Thoracic aorta (tissue), 2 donors: Measurements from ENCODE around the gene DNAL4. TPM values are rescaled to one million over a fixed set of nuclear protein-coding genes. Genes with fewer than 3 reads are reported as not detected.
"Not testable (repeated sequence)": the region's sequence is repeated elsewhere in the genome, so short reads cannot be mapped to it uniquely, and the experiment has no call there.

Experiments
- ATAC-seq: fragments of 150-250 bp; one replicate; pipeline ENCODE4 v1.8.0; 2017; ENCODE audit warnings: low read depth; ENCODE audit not compliant: insufficient number of reproducible peaks, low FRiP score
- DNase-seq: peaks from one replicate; pipeline ENCODE4 v3.0.0-alpha.2; 2020; ENCODE audit warnings: low spot score
- H3K27ac ChIP-seq, 2 donors: fragments of 200-600 bp; sonication (generic); 1 replicate in 1 of 2; 2 replicates in 1 of 2; pipeline ENCODE4 v1.5.1; 2016; ENCODE audit warnings: mild to moderate bottlenecking in 2 of 2, moderate library complexity in 2 of 2
- H3K27me3 ChIP-seq: fragments of 200-600 bp; sonication (generic); replicated peaks from 2 replicates; pipeline ENCODE4 v1.6.0; 2016; ENCODE audit warnings: mild to moderate bottlenecking; ENCODE audit not compliant: insufficient read depth
- H3K36me3 ChIP-seq: fragments of 200-600 bp; sonication (generic); one replicate; pipeline ENCODE4 v1.5.1; 2016
- H3K4me1 ChIP-seq, 2 donors: fragments of 200-600 bp; sonication (generic); 1 replicate in 1 of 2; 2 replicates in 1 of 2; pipeline versions ENCODE4 v1.5.1 to v1.6.0; 2016; ENCODE audit warnings: low read depth in 2 of 2, mild to moderate bottlenecking in 1 of 2; ENCODE audit not compliant: control insufficient read depth in 1 of 2
- H3K4me3 ChIP-seq: fragments of 200-600 bp; sonication (generic); 2 replicates; pipeline ENCODE4 v1.5.1; 2016; ENCODE audit warnings: mild to moderate bottlenecking
- H3K9me3 ChIP-seq: fragments of 200-600 bp; sonication (generic); 2 replicates; pipeline ENCODE4 v1.5.1; 2016
- total RNA-seq, 2 donors: library from RNA; depleted of rRNA; stranded (reverse); fragments of >200 nt; gene quantifications; one replicate each; pipeline versions ENCODE4 v1.1.0 to v1.2.3, GENCODE V29; 2016
- TF ChIP-seq, protein P1 (sequence below): fragments of 200-600 bp; sonication (generic); IDR thresholded peaks from one replicate; pipeline ENCODE4 v1.5.1; 2019; ENCODE audit warnings: antibody characterized with exemption

DNAL4 gene
- total RNA-seq, 2 donors from 2014 or later, result 9.5 to 20.8 TPM

DNA sequence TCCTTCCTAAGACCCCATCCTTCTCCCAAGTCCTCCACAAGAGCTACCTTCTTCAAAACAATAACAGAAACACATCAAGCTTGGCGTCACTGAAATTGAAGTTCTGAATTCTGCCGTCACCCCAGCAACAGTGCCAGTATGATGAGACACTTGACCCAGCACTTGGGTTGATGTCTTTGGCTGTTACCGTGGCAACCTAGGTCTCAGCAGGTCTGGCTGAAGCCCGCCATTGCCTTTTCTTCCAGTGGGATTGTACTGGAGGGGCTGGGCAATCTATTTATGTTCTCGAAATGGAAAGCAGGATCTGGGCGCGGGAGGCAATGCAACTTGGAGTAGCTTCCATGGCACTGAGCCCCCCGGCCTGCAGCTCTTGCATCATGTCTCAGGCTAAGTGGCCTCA is 26.1 kb upstream of the DNAL4 start:
- H3K36me3 ChIP-seq, result no peaks in the 10 kb centered on the region
- H3K27me3 ChIP-seq, result no peaks in the 10 kb centered on the region
- H3K4me1 ChIP-seq, result no peaks in the 10 kb centered on the region
- no peak for ATAC-seq
- H3K9me3 ChIP-seq, result no peaks in the 10 kb centered on the region
- no peak overlapping the region for H3K4me3 ChIP-seq
- no peak for DNase-seq
- TF ChIP-seq, protein P1, sequence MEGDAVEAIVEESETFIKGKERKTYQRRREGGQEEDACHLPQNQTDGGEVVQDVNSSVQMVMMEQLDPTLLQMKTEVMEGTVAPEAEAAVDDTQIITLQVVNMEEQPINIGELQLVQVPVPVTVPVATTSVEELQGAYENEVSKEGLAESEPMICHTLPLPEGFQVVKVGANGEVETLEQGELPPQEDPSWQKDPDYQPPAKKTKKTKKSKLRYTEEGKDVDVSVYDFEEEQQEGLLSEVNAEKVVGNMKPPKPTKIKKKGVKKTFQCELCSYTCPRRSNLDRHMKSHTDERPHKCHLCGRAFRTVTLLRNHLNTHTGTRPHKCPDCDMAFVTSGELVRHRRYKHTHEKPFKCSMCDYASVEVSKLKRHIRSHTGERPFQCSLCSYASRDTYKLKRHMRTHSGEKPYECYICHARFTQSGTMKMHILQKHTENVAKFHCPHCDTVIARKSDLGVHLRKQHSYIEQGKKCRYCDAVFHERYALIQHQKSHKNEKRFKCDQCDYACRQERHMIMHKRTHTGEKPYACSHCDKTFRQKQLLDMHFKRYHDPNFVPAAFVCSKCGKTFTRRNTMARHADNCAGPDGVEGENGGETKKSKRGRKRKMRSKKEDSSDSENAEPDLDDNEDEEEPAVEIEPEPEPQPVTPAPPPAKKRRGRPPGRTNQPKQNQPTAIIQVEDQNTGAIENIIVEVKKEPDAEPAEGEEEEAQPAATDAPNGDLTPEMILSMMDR, result no peak
- H3K27ac ChIP-seq, result no peak overlapping the region

DNA sequence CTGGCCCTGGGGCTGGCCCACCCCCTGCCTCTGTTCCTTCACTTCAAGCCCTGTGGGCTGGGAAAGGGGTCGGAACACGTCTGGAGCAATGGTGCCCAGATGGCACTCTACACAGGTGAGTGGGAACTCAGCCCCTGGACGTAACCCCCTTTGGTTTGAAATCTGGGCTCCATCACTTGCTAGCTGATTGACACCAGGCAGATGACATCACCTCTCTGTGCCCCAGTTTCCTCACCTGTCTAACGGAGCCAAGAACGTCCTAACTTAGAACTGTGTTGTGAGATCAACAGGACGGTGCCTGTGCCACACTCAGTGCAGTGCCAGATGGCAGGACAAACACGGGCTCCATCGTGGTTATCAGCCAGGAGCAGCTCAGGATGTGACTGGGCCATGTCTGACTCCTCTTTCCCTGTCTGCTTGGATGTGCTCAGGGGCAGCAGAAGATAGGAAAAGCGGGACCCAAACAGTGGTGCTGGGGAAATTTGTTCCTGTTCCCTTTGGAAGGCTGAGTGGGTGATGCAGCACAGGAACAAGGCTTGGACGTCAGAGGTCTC is 25.5 kb upstream of the DNAL4 start:
- H3K27me3 ChIP-seq, result no peaks in the 10 kb centered on the region
- H3K36me3 ChIP-seq, result no peaks in the 10 kb centered on the region
- H3K27ac ChIP-seq, result no peak overlapping the region
- TF ChIP-seq, protein P1, result no peak
- H3K4me3 ChIP-seq, result no peak overlapping the region
- DNase-seq (no peak), ATAC-seq (no peak)
- no peaks in the 10 kb centered on the region for H3K4me1 ChIP-seq
- no peaks in the 10 kb centered on the region for H3K9me3 ChIP-seq

DNA sequence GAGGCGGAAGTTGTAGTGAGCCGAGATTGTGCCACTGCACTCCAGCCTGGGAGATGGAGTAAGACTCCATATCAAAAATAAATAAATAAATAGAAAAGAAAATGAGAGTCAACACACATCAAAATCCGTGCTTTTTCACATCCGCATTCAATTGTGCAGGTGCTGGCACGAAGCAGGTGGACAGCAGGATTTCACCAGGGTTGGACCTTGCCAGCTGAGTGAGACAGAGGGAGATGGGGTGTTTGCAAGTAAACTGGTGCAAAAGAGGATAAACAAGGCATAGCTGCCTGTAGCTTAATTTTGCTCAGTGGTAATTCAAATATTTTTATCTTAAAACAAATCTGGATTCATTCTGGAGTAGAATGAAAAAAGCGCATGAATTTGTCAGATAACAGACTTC is 23.3 kb upstream of the DNAL4 start:
- H3K4me1 ChIP-seq, result no peaks in the 10 kb centered on the region
- no peaks in the 10 kb centered on the region for H3K27me3 ChIP-seq
- H3K4me3 ChIP-seq, result no peak overlapping the region
- H3K27ac ChIP-seq, result no peak overlapping the region
- ATAC-seq (no peak), DNase-seq (no peak)
- H3K36me3 ChIP-seq, result no peaks in the 10 kb centered on the region
- no peaks in the 10 kb centered on the region for H3K9me3 ChIP-seq
- TF ChIP-seq, protein P1, result no peak

DNA sequence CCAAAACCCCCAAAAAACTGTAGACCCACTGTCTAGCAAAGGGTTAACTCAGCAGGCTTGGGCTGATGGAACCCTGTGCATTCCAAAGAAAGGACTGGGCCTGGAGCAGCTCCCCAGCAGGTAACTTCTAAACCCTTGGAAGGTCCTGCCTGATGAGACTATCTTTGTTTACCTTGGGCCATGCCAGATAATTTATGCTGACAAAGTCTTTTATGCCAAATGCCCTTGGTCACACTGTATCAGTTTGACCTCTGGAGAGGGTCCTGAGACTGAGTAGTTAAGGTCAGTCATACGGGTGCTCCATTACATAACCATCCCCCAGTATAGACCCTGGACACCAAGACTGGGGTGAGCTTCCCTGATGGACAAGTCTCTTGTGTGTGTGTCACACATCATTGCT is 21.9 kb upstream of the DNAL4 start:
- H3K36me3 ChIP-seq, result no peaks in the 10 kb centered on the region
- no peak for ATAC-seq
- H3K27ac ChIP-seq, result no peak overlapping the region
- DNase-seq, result no peak
- no peak overlapping the region for H3K4me3 ChIP-seq
- H3K4me1 ChIP-seq, result no peaks in the 10 kb centered on the region
- TF ChIP-seq, protein P1, result no peak
- no peaks in the 10 kb centered on the region for H3K9me3 ChIP-seq
- no peaks in the 10 kb centered on the region for H3K27me3 ChIP-seq

DNA sequence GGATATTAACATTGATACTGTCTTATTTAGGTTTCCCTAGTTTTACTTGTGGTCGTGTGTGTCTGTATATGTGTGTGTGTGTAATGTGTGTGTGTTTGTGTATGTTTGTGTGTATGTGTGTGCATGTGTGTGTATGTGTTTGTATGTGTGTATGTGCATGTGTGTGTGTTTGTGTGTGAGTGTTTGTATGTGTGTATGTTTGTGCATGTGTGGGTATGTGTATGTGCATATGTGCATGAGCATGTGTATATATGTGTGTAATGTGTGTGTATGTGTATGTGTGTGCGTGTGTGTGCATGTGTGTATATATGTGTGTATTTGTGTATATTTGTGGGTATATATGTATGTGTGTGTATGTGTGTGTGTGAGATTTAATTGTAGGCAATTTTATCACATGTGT is 17.3 kb upstream of the DNAL4 start:
- Histone ChIP-seq H3K36me3 (no peaks in the 10 kb centered on the region), H3K27me3 (no peaks in the 10 kb centered on the region), H3K27ac (no peak overlapping the region), H3K9me3 (no peaks in the 10 kb centered on the region), H3K4me1 (no peaks in the 10 kb centered on the region), H3K4me3 (no peak overlapping the region)
- ATAC-seq (no peak), DNase-seq (no peak)
- TF ChIP-seq, protein P1, result no peak

DNA sequence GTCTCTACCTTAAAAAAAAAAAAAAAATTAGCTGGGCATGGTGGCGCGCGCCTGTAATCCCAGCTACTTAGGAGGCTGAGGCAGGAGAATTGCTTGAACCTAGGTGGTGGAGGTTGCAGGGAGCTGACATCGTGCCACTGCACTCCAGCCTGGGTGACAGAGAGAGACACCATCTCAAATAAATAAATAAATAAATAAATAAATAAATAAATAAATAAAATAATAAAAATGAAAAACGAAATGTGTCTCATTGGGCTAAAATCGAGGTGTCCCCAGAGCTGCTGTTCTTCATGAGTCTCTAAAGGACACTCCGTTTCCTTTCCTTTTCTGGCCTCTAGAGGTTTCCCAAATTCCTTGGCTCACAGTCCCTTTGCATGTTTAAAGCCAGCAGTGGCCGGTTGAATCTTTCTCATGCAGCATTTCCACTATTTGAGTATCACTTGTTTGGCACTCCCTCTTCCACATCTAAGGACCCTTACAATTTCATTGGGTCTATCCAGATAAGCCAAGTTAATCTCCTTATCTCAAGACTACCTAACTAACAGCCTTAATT is 11.2 kb upstream of the DNAL4 start:
- not testable (repeated sequence) for H3K9me3 ChIP-seq, DNase-seq

More for the DNA sequence above, 11.2 kb upstream of the DNAL4 start:
- not testable (repeated sequence) for H3K27ac ChIP-seq, H3K36me3 ChIP-seq, H3K4me3 ChIP-seq, H3K4me1 ChIP-seq, ATAC-seq, H3K27me3 ChIP-seq
